Transverse colon (tissue), 4 donors: ENCODE results near the gene ZMAT2. TPM values are rescaled to one million over a fixed set of nuclear protein-coding genes. Genes with fewer than 3 reads are reported as not detected.
"Not testable (repeated sequence)": the region's sequence is repeated elsewhere in the genome, so short reads cannot be mapped to it uniquely, and the experiment has no call there.

Experiments used
- DNase-seq: peaks from one replicate; pipeline ENCODE4 v3.0.0-alpha.2; 2019
- H3K27ac ChIP-seq, 4 donors: fragments of 200-600 bp; sonication (generic); 2 replicates each; pipeline ENCODE4 v1.5.1; 2016 to 2018; ENCODE audit warnings: inconsistent platforms in 4 of 4
- H3K27me3 ChIP-seq: fragments of 200-600 bp; sonication (generic); 2 replicates; pipeline ENCODE4 v1.5.1; 2017; ENCODE audit warnings: inconsistent platforms
- H3K36me3 ChIP-seq, 4 donors: fragments of 200-600 bp; sonication (generic); 2 replicates each; pipeline ENCODE4 v1.5.1; 2017 to 2019; ENCODE audit warnings: inconsistent platforms in 4 of 4
- H3K4me1 ChIP-seq, 4 donors: fragments of 200-600 bp; sonication (generic); 2 replicates each; pipeline ENCODE4 v1.5.1; 2017 to 2020; ENCODE audit warnings: inconsistent platforms in 4 of 4
- H3K4me3 ChIP-seq, 4 donors: fragments of 200-600 bp; sonication (generic); 1 replicate in 1 of 4; 2 replicates in 3 of 4; pipeline versions ENCODE4 v1.5.1 to v1.6.1; 2017 to 2019; ENCODE audit warnings: inconsistent platforms in 4 of 4
- H3K9me3 ChIP-seq, 2 donors: fragments of 200-600 bp; sonication (generic); 2 replicates each; pipeline ENCODE4 v1.5.1; 2017 to 2019; ENCODE audit warnings: inconsistent platforms in 2 of 2
- CTCF ChIP-seq, 5 experiments: fragments of 200-600 bp in 3 of 5; fragments of 450-650 bp in 2 of 5; sonication (generic) in 3 of 5; IDR thresholded peaks; 1 replicate in 2 of 5; 2 replicates in 3 of 5; pipeline ENCODE4 v1.5.1; 2016 to 2017; ENCODE audit warnings: antibody characterized with exemption in 5 of 5, inconsistent platforms in 3 of 5, mild to moderate bottlenecking in 2 of 5, moderate library complexity in 1 of 5
- EP300 ChIP-seq: sonication (generic); formaldehyde crosslinking; IDR thresholded peaks from one replicate; pipeline ENCODE4 v1.6.1; 2017; ENCODE audit warnings: antibody characterized with exemption, low read depth
- POLR2A ChIP-seq: fragments of 450-650 bp; IDR thresholded peaks from one replicate; pipeline ENCODE4 v1.6.1; 2016; ENCODE audit warnings: antibody characterized with exemption, mild to moderate bottlenecking, moderate library complexity
- POLR2AphosphoS5 ChIP-seq, 3 donors: sonication (generic); formaldehyde crosslinking; IDR thresholded peaks; one replicate each; pipeline ENCODE4 v1.6.1; 2016; ENCODE audit warnings: antibody characterized with exemption in 3 of 3
- WGBS, 2 donors: methylation state at CpG; one replicate each; pipeline ENCODE4 v1.1.5; 2018; ENCODE audit warnings: low coverage in 1 of 2; 5-methylcytosine and 5-hydroxymethylcytosine counted together
- in situ Hi-C, 4 donors: fragments of 200-750 bp; cut with MboI; loops; one replicate each; pipeline versions ENCODE4 v1.15.0 to v1.15.1; 2017; ENCODE audit warnings: low sequenced_read_pairs in 3 of 4, low pct_ligation_motif_present in 1 of 4, low pct_unique_long_range_greater_than_20kb in 1 of 4
- intact Hi-C: fragments of 100-400 bp; cut with DNase I; formaldehyde crosslinking; loops from one replicate; pipeline ENCODE4 v1.15.1; 2023; ENCODE audit warnings: low total_unique reads
- total RNA-seq, 4 donors: library from RNA; depleted of rRNA; stranded (reverse); fragments of >200 nt; gene quantifications; one replicate each; pipeline ENCODE4 v1.1.0, GENCODE V29; 2016

ZMAT2 gene
- total RNA-seq, 4 donors from 2014 or later = 6.7 to 41.3 (median 23.1) TPM

- Histone ChIP-seq H3K36me3 (no peaks in the 10 kb centered on the region), H3K27ac (peak overlapping the region; percentile 88 to 92 (median 89)), H3K4me1 (peaks cover 0 to 21% (median 11%) of the 10 kb centered on the region in 4 donors), H3K9me3 (no peaks in the 10 kb centered on the region), H3K27me3 (no peaks in the 10 kb centered on the region), H3K4me3 (peak overlapping the region in 3 of 4 donors; percentile 37 to 64 (median 41))
- intact Hi-C loops = no loop called here
- in situ Hi-C loops = loop anchor here in 2 of 4 donors (5.0 to 25.0 kb wide), 2 partner anchors 344 to 474 kb away; no protein-coding TSS in a partner anchor
- 33 to 71% methylated on average over 1 of the region's 1 CpG for WGBS, 2 donors
- TF ChIP-seq EP300 = no peak
- no peak for TF ChIP-seq POLR2AphosphoS5 (IDR thresholded peaks at IDR 0.05)
- TF ChIP-seq CTCF (IDR thresholded peaks at IDR 0.05) = no peak
- TF ChIP-seq POLR2A = no peak
- no peak for DNase-seq
Observed at GRCh38 chr5:140711794-140712193, 11.5 kb downstream of the ZMAT2 start.

GRCh38 chr5:140713562-140714094, 13.4 kb downstream of the ZMAT2 start:
- no peak for TF ChIP-seq CTCF (IDR thresholded peaks at IDR 0.05)
- no peak for TF ChIP-seq POLR2AphosphoS5 (IDR thresholded peaks at IDR 0.05)
- no peak for TF ChIP-seq EP300
- no peak for TF ChIP-seq POLR2A
- Histone ChIP-seq H3K9me3 (no peaks in the 10 kb centered on the region), H3K4me3 (no peak overlapping the region), H3K27ac (no peak overlapping the region), H3K36me3 (no peaks in the 10 kb centered on the region), H3K27me3 (no peaks in the 10 kb centered on the region), H3K4me1 (peaks cover 0 to 25% (median 13%) of the 10 kb centered on the region in 4 donors)
- 80 to 96% methylated on average over 1 of the region's 1 CpG for WGBS, 2 donors
- no peak for DNase-seq
- in situ Hi-C loops = loop anchor here in 2 of 4 donors (5.0 to 25.0 kb wide), 2 partner anchors 346 to 476 kb away; no protein-coding TSS in a partner anchor
- intact Hi-C loops = no loop called here

- peaks cover 0 to 17% (median 8%) of the 10 kb centered on the region in 4 donors for H3K4me1 ChIP-seq
- intact Hi-C loops, H3K9me3 ChIP-seq, H3K36me3 ChIP-seq, DNase-seq, H3K27ac ChIP-seq, H3K27me3 ChIP-seq, H3K4me3 ChIP-seq: not testable (repeated sequence)
- whole genome bisulfite sequencing, 2 donors = 96 to 98% methylated on average over 2 of the region's 2 CpGs
- in situ Hi-C loops = loop anchor here in 1 of 4 donors (25.0 kb wide), 1 partner anchor 479 kb away; no protein-coding TSS in a partner anchor
Observed at GRCh38 chr5:140716238-140716637, 16.0 kb downstream of the ZMAT2 start.

- in situ Hi-C loops = loop anchor here in 1 of 4 donors (25.0 kb wide), 1 partner anchor 481 kb away; no protein-coding TSS in a partner anchor
- TF ChIP-seq EP300 (no peak), POLR2A (no peak), POLR2AphosphoS5 (IDR thresholded peaks at IDR 0.05) (no peak), CTCF (IDR thresholded peaks at IDR 0.05) (no peak)
- no peaks in the 10 kb centered on the region for H3K27me3 ChIP-seq
- intact Hi-C loops = no loop called here
- 47 to 48% methylated on average over 7 of the region's 7 CpGs for WGBS, 2 donors
- no peak for DNase-seq
- H3K4me1 ChIP-seq = peaks cover 0 to 8% (median 2%) of the 10 kb centered on the region in 4 donors
- no peaks in the 10 kb centered on the region for H3K9me3 ChIP-seq
- no peaks in the 10 kb centered on the region for H3K36me3 ChIP-seq
- H3K27ac ChIP-seq = peak overlapping the region; percentile 71 to 84 (median 80)
- H3K4me3 ChIP-seq = peak overlapping the region in 3 of 4 donors; percentile 5 to 27 (median 23)
Observed at GRCh38 chr5:140718266-140718592, 18.0 kb downstream of the ZMAT2 start.

GRCh38 chr5:140720738-140721137, 20.5 kb downstream of the ZMAT2 start:
- H3K36me3 ChIP-seq, H3K9me3 ChIP-seq, H3K27me3 ChIP-seq, H3K27ac ChIP-seq, DNase-seq, intact Hi-C loops, H3K4me1 ChIP-seq, H3K4me3 ChIP-seq: not testable (repeated sequence)
- 37 to 49% methylated on average over 6 of the region's 6 CpGs for WGBS, 2 donors
- in situ Hi-C loops = loop anchor here in 2 of 4 donors (10.0 to 25.0 kb wide), 2 partner anchors 336 to 483 kb away; no protein-coding TSS in a partner anchor

GRCh38 chr5:140721395-140721794, 21.1 kb downstream of the ZMAT2 start:
- DNase-seq = not testable (repeated sequence)

More at GRCh38 chr5:140721395-140721794, 21.1 kb downstream of the ZMAT2 start:
- H3K4me3 ChIP-seq, intact Hi-C loops, H3K9me3 ChIP-seq, H3K4me1 ChIP-seq, H3K27ac ChIP-seq, H3K36me3 ChIP-seq, H3K27me3 ChIP-seq: not testable (repeated sequence)
- in situ Hi-C loops = loop anchor here in 2 of 4 donors (10.0 to 25.0 kb wide), 2 partner anchors 337 to 484 kb away; no protein-coding TSS in a partner anchor
- 56 to 78% methylated on average over 1 to 5 of the region's 5 CpGs for WGBS, 2 donors
